GM18519 (cell line): ENCODE results near the gene TTC9B.

ENCODE experiments used
- ATAC-seq: cut with Tn5 transposase; IDR thresholded peaks from one replicate; pipeline ENCODE4 v1.9.1; 2021; ENCODE audit warnings: mild to moderate bottlenecking, moderate library complexity; ENCODE audit not compliant: unreplicated experiment, low FRiP score

The TTC9B gene

GRCh38 chr19:40217934-40218890, at the start of gene TTC9B:
Gene TTC9B (minus strand): TSS chr19:40218384. CDS start chr19:40218381, 3 bp downstream.
- no peak for ATAC-seq

GRCh38 chr19:40267601-40267997, 49.4 kb upstream of the TTC9B start:
- ATAC-seq = no peak

- ATAC-seq = no peak
Observed at GRCh38 chr19:40266912-40267600, 48.9 kb upstream of the TTC9B start.

GRCh38 chr19:40266119-40266518, 47.9 kb upstream of the TTC9B start:
- ATAC-seq = no peak

GRCh38 chr19:40265763-40266099, 47.5 kb upstream of the TTC9B start:
- ATAC-seq = no peak

- ATAC-seq = no peak
Observed at GRCh38 chr19:40265055-40265762, 47.0 kb upstream of the TTC9B start.

- ATAC-seq = no peak
Observed at GRCh38 chr19:40264314-40265054, 46.3 kb upstream of the TTC9B start.

- ATAC-seq = no peak
Observed at GRCh38 chr19:40263440-40264313, 45.5 kb upstream of the TTC9B start.

- ATAC-seq = no peak
Observed at GRCh38 chr19:40262422-40262821, 44.2 kb upstream of the TTC9B start.

GRCh38 chr19:40261631-40262030, 43.4 kb upstream of the TTC9B start:
- ATAC-seq = no peak

- ATAC-seq = no peak
Observed at GRCh38 chr19:40257096-40257517, 38.9 kb upstream of the TTC9B start.

GRCh38 chr19:40256512-40256911, 38.3 kb upstream of the TTC9B start:
- no peak for ATAC-seq

- ATAC-seq = no peak
Observed at GRCh38 chr19:40255619-40256166, 37.5 kb upstream of the TTC9B start.

- ATAC-seq = no peak
Observed at GRCh38 chr19:40254714-40255418, 36.7 kb upstream of the TTC9B start.

- ATAC-seq = no peak
Observed at GRCh38 chr19:40253611-40254092, 35.5 kb upstream of the TTC9B start.

GRCh38 chr19:40252395-40252794, 34.2 kb upstream of the TTC9B start:
- no peak for ATAC-seq

- no peak for ATAC-seq
Observed at GRCh38 chr19:40251991-40252390, 33.8 kb upstream of the TTC9B start.

GRCh38 chr19:40251244-40251643, 33.1 kb upstream of the TTC9B start:
- no peak for ATAC-seq
